Fibroblast of skin of left biceps (primary cell): ENCODE measurements around the gene HNF1A.
"Not testable (repeated sequence)": the region's sequence is repeated elsewhere in the genome, so short reads cannot be mapped to it uniquely, and the experiment has no call there.

Experiments
- DNase-seq, 2 experiments: peaks; one replicate each; pipeline ENCODE4 v3.0.0-alpha.2; 2013; ENCODE audit warnings: low read depth in 2 of 2

Gene HNF1A

GRCh38 chr12:121011820-121012219 is 33.5 kb downstream of the HNF1A start:
- no peak for DNase-seq

- DNase-seq: no peak
These were observed 35.4 kb downstream of the HNF1A start for GRCh38 chr12:121013715-121014114.

DNA sequence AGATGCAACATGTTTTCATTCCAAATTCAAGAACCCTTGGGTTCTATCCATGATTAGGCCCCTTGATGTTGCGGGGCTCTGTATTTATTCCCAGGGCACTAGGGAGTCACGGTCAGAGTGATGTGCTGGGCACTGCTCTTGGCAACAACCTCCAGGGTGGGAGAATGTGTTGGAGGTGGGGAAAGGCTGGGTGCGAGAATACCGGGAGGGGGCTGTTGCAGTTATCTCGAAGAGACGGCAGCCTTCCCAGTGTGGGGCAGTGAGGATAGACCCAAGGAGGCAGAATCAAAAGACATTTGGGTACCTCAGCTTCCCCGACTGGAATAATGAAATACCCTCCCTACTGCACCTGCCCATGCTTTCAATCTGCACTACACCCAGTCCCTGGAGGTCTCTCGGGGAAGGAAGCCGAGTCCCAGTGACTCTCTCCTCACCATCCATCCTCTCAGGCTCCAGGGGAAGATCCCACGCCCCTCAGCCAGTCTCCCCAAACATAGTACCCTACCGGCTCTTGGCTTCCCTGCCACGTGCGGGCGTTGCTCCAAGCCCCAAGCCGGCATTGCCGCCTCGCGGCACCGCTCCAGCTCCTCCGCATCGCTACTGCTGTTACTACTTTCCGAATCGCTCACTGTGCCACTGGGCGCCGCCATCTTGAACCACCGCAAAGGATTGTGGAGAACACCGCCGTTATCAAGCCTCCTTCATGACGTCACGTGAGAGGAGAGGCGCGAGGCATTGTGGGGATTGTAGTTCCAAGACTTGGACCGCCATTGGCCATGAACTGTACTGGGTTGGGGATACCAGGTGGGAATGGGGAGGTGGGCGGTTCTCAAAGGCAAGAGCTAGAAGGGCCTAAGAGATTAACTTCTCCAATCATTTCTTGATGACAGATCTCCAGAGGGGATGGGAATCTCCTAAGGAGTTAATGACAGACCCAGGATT is 37.8 kb downstream of the HNF1A start, which contains the start of gene C12orf43:
Gene C12orf43, minus strand, starts transcription at position 663 of the 942 bp plus-strand sequence. Its CDS starts 13 bp downstream, at position 650.
- peak; percentile 63 to 68 for DNase-seq

GRCh38 chr12:121017966-121018491 is 39.7 kb downstream of the HNF1A start:
- DNase-seq: no peak

DNA sequence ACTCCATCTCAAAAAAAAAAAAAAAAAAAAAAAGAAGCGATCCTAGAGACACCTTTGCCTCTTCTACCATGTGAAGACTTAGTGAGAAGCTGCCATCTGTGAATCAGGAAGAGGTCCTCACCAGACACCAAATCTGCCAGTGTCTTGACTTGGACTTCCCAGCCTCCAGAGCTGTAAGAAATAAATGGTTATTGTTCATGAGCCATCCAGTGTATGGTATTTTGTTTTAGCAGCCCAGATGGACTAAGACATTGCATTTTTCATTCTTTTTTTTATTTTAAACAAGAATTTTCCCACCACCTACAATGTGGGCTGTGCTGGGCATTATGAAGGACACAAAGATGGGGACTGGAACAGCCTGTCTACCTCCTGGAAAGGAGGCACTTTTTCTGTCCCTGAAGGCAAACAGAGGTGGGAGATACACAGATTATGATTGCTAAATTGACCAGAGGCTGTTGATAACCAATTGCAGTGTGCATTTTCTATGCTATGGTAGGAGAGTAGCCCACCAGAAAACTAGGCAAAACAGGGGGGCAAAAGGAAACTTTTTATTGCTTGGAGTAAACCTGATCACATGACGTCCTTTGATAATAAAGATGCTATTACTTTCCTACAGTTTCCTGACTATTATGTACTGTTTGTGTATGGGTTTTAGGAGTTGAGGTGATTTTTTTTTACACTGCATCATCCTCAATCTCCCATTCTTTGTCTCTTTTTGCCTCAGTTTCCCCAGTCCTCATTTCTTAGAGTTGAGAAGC is 40.7 kb downstream of the HNF1A start:
- no peak for DNase-seq

DNA sequence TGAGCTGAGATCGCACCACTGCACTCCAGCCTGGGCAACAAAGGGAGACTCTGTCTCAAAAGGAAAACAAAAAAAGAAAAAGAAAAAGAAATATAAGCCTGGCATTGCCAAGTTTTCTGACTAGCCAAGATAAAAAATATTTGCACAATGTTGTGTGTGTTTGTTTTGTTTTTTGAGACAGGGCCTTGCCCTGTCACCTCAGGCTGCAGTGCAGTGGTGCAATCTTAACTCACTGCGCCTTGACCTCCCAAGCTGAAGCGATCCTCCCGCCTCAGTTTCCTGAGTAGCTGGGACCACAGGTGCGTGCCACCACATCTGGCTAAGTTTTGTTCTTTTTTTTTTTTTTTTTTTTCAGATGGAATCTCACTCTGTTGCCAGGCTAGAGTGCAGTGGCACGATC is 43.4 kb downstream of the HNF1A start:
- DNase-seq: no peak

DNA sequence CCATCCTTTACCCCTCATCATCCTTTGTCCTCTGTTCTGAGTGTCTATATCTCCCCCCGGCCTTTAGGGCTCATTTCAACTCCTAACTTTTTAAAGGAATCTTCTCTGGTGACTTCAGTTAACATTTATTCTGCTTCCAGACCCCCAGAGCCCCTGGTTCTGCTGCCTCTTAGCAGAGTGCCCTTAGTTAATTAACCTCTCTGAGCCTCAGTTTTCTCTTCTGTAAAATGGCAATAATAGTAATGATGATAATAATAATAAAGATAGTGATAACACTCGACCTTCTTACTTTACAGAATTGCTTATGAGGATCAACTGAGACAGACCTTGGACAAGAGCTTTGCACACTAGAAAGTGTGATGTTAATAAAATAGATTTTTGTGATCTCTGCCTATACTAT is 44.4 kb downstream of the HNF1A start:
- DNase-seq: no peak

GRCh38 chr12:121023799-121024198 is 45.5 kb downstream of the HNF1A start:
- DNase-seq: no peak

DNA sequence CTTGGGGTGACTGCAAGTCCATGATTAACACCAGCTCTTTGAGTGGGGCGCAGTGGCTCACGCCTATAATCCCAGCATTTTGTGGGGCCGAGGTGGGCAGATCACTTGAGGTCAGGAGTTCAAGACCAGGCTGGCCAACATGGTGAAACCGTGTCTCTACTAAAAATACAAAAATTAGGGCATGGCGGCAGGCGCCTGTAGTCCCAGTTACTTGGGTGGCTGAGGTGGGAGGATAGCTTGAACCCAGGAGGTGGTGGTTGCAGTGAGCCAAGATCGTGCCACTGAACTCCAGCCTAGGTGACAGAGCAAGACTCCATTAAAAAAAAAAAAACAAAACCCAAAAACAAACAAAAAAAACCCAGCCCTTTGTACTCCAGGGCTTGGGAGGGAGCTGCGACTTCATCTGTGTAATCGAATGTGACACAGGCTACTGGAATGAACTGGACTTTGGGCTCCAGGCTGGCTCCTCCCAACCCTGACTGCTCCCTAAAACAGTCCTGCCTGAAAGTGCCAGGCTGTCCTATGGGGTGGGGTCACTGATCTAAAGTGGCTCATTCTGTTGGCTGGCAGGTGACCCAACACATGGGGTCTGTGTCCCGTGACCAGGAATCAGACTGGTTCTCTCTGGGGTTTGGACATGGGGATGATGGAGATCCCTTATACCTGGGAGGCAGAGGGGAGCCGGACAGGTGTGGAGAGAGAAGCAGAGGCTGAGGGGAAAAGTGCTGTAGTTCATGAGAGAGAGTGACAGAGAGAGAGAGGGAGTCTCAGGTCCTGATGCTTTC is 47.3 kb downstream of the HNF1A start:
- DNase-seq: no peak

DNA sequence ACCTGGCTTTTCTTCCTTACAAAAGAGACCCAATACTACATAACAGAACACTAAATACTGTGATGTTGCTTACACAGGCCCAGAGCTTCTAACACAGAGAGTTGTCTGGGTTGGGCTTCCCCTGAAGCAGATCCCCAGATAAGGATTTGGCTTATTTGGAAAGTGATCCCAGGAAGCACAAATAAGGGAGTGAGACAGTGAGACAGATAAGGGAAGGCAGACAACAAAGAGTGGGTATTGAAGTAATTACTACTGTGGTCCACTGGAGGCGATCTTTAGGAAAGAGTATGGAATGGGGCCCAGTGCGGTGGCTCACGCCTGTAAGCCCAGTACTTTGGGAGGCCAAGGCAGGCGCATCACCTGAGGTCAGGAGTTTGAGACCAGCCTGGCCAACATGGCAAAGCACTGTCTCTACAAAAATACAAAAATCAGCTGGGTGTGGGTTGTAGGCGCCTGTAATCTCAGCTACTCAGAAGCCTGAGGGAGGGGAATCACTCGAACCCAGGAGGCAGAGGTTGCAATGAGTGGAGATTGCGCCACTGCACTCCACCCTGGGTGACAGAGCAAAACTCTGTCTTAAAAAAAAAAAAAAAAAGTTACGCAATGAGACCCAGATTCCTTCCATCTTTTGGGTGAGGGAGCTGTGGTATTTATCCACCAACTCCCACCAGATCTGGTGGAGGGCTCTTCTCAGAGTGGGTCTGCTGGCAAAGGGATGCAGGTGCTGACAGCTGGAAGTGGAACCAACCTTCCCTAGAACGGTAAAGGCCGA is 48.1 kb downstream of the HNF1A start:
- no peak for DNase-seq

- no peak for DNase-seq
These were observed 52.4 kb downstream of the HNF1A start for GRCh38 chr12:121030576-121031212.

- DNase-seq: no peak
These were observed 55.4 kb downstream of the HNF1A start for GRCh38 chr12:121033625-121034349.

DNA sequence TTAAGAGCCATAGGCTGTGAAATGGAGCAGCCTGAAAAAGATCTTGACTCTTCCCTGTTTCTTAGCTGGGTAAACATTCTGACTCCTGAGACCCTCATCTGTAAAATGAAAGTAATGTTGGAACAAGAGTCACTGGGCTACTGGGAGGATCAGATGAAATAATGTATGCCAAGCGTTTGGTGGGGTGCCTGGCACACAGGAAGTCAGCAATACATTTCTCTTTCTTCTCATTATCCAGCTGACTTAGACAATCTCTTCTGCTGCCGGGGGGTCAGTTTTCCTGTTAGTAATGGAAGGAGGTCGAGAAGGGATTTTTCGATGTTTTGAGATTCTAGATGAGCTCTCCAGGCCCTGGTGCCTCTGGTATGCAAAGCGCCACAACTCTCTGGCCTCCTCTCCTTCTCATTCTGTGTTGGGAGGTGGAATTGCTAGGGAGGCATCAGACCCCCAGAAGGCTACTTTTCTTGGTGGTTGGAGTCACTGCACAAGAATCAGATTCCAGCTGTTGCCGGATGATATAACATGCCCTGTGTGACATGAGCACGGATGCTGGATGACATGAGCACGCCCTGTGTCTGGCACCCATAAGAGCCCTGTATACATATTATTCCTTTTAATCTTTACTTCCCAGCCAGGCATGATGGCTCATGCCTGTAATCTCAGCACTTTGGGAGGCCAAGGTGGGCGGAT is 56.4 kb downstream of the HNF1A start:
- no peak for DNase-seq

DNA sequence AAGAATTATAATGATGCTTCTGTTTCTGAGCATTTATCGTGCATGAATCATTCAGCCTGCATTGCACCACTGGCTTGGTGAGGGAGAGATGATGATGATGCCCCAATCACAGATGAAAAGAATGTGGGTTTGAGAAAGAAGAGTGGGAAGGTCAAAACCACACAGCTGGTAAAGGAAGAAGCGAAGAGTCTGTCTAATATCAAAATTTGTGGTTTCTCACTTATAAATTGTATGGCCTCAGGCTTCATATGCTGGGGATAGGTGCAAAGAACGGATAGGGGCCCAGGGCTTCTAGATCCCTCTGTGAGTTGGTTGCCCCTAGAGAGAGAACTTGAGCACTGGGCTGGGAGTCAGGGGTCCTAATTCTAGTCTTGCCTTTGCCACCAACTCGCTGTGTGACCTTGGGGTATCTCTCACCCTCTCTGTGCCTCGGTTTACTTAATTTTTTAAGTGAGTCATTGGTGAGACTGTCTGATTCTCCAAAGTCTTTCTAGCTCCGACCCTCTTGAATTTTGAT is 58.5 kb downstream of the HNF1A start:
- peak; percentile 33 to 35 for DNase-seq

- DNase-seq: no peak
These were observed 60.7 kb downstream of the HNF1A start, which contains the start of gene OASL for GRCh38 chr12:121038861-121039668. TSS of gene OASL (minus strand) at chr12:121039246. CDS start at chr12:121038971, 275 bp downstream.

GRCh38 chr12:121043067-121043466 is 64.7 kb downstream of the HNF1A start:
- no peak for DNase-seq

GRCh38 chr12:121047400-121047799 is 69.1 kb downstream of the HNF1A start:
- DNase-seq: not testable (repeated sequence)

DNA sequence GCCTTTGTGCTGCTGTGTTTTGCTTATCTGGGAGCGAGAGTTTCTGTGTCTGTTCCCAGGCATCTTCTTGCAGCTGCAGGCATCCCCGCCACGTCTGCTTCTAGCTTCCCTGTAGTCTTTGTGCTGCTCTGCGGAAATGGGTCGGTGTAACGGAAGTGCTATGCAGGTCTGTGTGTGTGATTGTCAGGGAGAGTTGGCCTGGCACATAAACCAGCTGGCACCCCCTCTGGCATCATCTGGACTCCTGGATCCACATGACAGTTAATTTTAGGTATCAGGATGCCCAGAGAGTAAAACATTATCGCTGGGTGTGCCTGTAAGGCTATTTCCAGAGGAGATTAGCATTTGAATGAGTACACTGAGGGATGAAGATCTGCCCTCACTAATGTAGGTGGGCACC is 70.1 kb downstream of the HNF1A start:
- no peak for DNase-seq
